Prostate gland (tissue), 2 donors: ENCODE results near the gene GBE1. TPM values are rescaled to one million over a fixed set of nuclear protein-coding genes. Genes with fewer than 3 reads are reported as not detected.
A peak's percentile ranks its signal among the peaks of the same experiment; 100 is the strongest.

Source experiments
- DNase-seq: peaks from one replicate; pipeline ENCODE4 v3.0.0-alpha.2; 2019; ENCODE audit warnings: low spot score
- H3K27ac ChIP-seq, 2 donors: fragments of 200-600 bp; sonication (generic); 2 replicates each; pipeline ENCODE4 v1.5.1; 2017 to 2019
- H3K27me3 ChIP-seq: fragments of 200-600 bp; sonication (generic); replicated peaks from 2 replicates; pipeline ENCODE4 v1.5.1; 2019; ENCODE audit not compliant: insufficient read depth
- H3K36me3 ChIP-seq, 2 donors: fragments of 200-600 bp; sonication (generic); 1 replicate in 1 of 2; 2 replicates in 1 of 2; pipeline versions ENCODE4 v1.5.1 to v1.8.1; 2017 to 2019
- H3K4me1 ChIP-seq: fragments of 200-600 bp; sonication (generic); replicated peaks from 2 replicates; pipeline ENCODE4 v1.5.1; 2019
- H3K4me3 ChIP-seq, 2 donors: fragments of 200-600 bp; sonication (generic); 2 replicates each; pipeline ENCODE4 v1.5.1; 2017 to 2019
- H3K9me3 ChIP-seq: fragments of 200-600 bp; sonication (generic); 2 replicates; pipeline ENCODE4 v1.5.1; 2017
- CTCF ChIP-seq, 4 experiments: fragments of 200-600 bp in 2 of 4; fragments of 450-650 bp in 2 of 4; sonication (generic) in 2 of 4; IDR thresholded peaks; 1 replicate in 3 of 4; 2 replicates in 1 of 4; pipeline ENCODE4 v1.5.1; 2016 to 2019; ENCODE audit warnings: antibody characterized with exemption in 4 of 4, mild to moderate bottlenecking in 2 of 4, moderate library complexity in 2 of 4
- POLR2A ChIP-seq: fragments of 450-650 bp; IDR thresholded peaks from one replicate; pipeline ENCODE4 v1.6.1; 2016; ENCODE audit warnings: antibody characterized with exemption, mild to moderate bottlenecking
- POLR2AphosphoS5 ChIP-seq: sonication (generic); formaldehyde crosslinking; IDR thresholded peaks from one replicate; pipeline ENCODE4 v1.6.1; 2017; ENCODE audit warnings: antibody characterized with exemption
- whole genome bisulfite sequencing: methylation state at CpG from one replicate; pipeline ENCODE4 v1.1.5; 2018; 5-methylcytosine and 5-hydroxymethylcytosine counted together
- intact Hi-C: fragments of 100-400 bp; cut with DNase I; formaldehyde crosslinking; loops from one replicate; pipeline ENCODE4 v1.14.2; 2022
- total RNA-seq, 2 donors: library from RNA; depleted of rRNA; stranded (reverse); fragments of >200 nt; gene quantifications; one replicate each; pipeline ENCODE4 v1.1.0, GENCODE V29; 2016

Gene GBE1
- 10 to 100 TPM; 15.8 to 18.3 TPM for total RNA-seq

- H3K4me1 ChIP-seq: no peaks in the 10 kb centered on the region
- WGBS: under 1% methylated on average over 88 of the region's 88 CpGs
These were observed at the start of gene GBE1 for GRCh38 chr3:81760924-81761903. GBE1 (minus strand) TSS chr3:81761645; CDS start chr3:81761517, 128 bp downstream.

GRCh38 chr3:81808900-81809299 is 47.5 kb upstream of the GBE1 start:
- WGBS: 32% methylated on average over 2 of the region's 2 CpGs
- DNase-seq: no peak
- H3K27me3 ChIP-seq: no peaks in the 10 kb centered on the region
- TF ChIP-seq CTCF (IDR thresholded peaks at IDR 0.05) (no peak), POLR2AphosphoS5 (no peak), POLR2A (no peak)
- no peaks in the 10 kb centered on the region for H3K4me1 ChIP-seq
- H3K4me3 ChIP-seq: no peak overlapping the region
- H3K36me3 ChIP-seq: no peaks in the 10 kb centered on the region
- H3K9me3 ChIP-seq: no peaks in the 10 kb centered on the region
- intact Hi-C loops: no loop called here
- no peak overlapping the region for H3K27ac ChIP-seq

More at GRCh38 chr3:81760924-81761903, at the start of gene GBE1:
- intact Hi-C loops: loop anchor here (10.0 kb wide), 2 partner anchors 96 to 374 kb away; no protein-coding TSS in a partner anchor
- Histone ChIP-seq H3K4me3 (peak within 1 kb of the TSS; percentile 81), H3K27ac (peak within 1 kb of the TSS; percentile 99), H3K27me3 (no peaks in the 10 kb centered on the region), H3K36me3 (no peaks in the 10 kb centered on the region), H3K9me3 (no peaks in the 10 kb centered on the region)
- DNase-seq: peak; percentile 92
- TF ChIP-seq CTCF (IDR thresholded peaks at IDR 0.05): peak in 2 of 4 experiments; percentile 33 to 50
- TF ChIP-seq POLR2AphosphoS5: peak; percentile 80
- peak; percentile 59 for TF ChIP-seq POLR2A

GRCh38 chr3:81799403-81799802 is 38.0 kb upstream of the GBE1 start:
- intact Hi-C loops: no loop called here
- Histone ChIP-seq H3K27ac (no peak overlapping the region), H3K36me3 (no peaks in the 10 kb centered on the region), H3K9me3 (no peaks in the 10 kb centered on the region), H3K27me3 (no peaks in the 10 kb centered on the region), H3K4me3 (no peak overlapping the region), H3K4me1 (no peaks in the 10 kb centered on the region)
- no peak for DNase-seq
- WGBS: 53% methylated on average over 4 of the region's 4 CpGs
- TF ChIP-seq POLR2AphosphoS5 (no peak), CTCF (IDR thresholded peaks at IDR 0.05) (no peak), POLR2A (no peak)

GRCh38 chr3:81793410-81793809 is 32.0 kb upstream of the GBE1 start:
- no peaks in the 10 kb centered on the region for H3K4me1 ChIP-seq
- intact Hi-C loops: no loop called here
- no peak for TF ChIP-seq POLR2AphosphoS5
- H3K27ac ChIP-seq: no peak overlapping the region
- no peaks in the 10 kb centered on the region for H3K36me3 ChIP-seq
- DNase-seq: no peak
- no peaks in the 10 kb centered on the region for H3K27me3 ChIP-seq
- no peaks in the 10 kb centered on the region for H3K9me3 ChIP-seq
- no peak overlapping the region for H3K4me3 ChIP-seq

- no peak for DNase-seq
- Histone ChIP-seq H3K4me3 (no peak overlapping the region), H3K4me1 (no peaks in the 10 kb centered on the region), H3K27ac (no peak overlapping the region), H3K27me3 (no peaks in the 10 kb centered on the region), H3K36me3 (no peaks in the 10 kb centered on the region), H3K9me3 (no peaks in the 10 kb centered on the region)
- intact Hi-C loops: no loop called here
- TF ChIP-seq POLR2A (no peak), CTCF (IDR thresholded peaks at IDR 0.05) (no peak), POLR2AphosphoS5 (no peak)
- 63% methylated on average over 3 of the region's 3 CpGs for WGBS
These were observed 28.7 kb upstream of the GBE1 start for GRCh38 chr3:81790117-81790516.
